ENCODE measurements around the gene SNX5. TPM values are rescaled to one million over a fixed set of nuclear protein-coding genes. Genes with fewer than 3 reads are reported as not detected.

The SNX5 gene
- total and polyA plus RNA-seq, 2 donors (not counting 1 experiment from before 2014, with no cell fraction given): 97.8 to 128 TPM

- no peak overlapping the region for H3K4me3 Mint-ChIP-seq
- no peak overlapping the region for H3K27ac ChIP-seq (ENCODE audit: low read length in 2 of 2)
- H3K9me3 Mint-ChIP-seq (ENCODE audit: insufficient read depth): no peaks in the 10 kb centered on the region
- no peak overlapping the region for H3K4me3 ChIP-seq (ENCODE audit: control extremely low read depth in 1 of 5, extremely low read depth in 1 of 5, insufficient read depth in 1 of 5, low read depth in 2 of 5, low read length in 4 of 5)
- CTCF ChIA-PET: interaction anchor here (1.3 to 10.3 kb wide), 4 partner anchors 28 to 365 kb away, joined by 3 to 159 read pairs (median 8); partner anchors contain the start of gene RRBP1
- ATAC-seq (ENCODE audit: low read depth) (no peak), DNase-seq (no peak)
- H3K9me3 ChIP-seq (ENCODE audit: control extremely low read depth in 1 of 3, control insufficient read depth in 2 of 3, insufficient read depth in 1 of 3, low read length in 2 of 3): peaks cover 0 to 10% (median 3%) of the 10 kb centered on the region in 3 donors
- no peaks in the 10 kb centered on the region for H3K79me2 ChIP-seq (ENCODE audit: control insufficient read depth, insufficient read depth, low read length)
- intact Hi-C loops (cut with micrococcal nuclease): no loop called here
- H2AFZ ChIP-seq (ENCODE audit: insufficient read depth, low read depth, low read length, poor library complexity, severe bottlenecking): no peak overlapping the region
- peaks cover 0 to 3% (median 0%) of the 10 kb centered on the region in 4 experiments for H3K27me3 ChIP-seq (replicated peaks in 1 of 4; ENCODE audit: control extremely low read depth in 1 of 4, control insufficient read depth in 3 of 4, insufficient read depth in 4 of 4, low read length in 3 of 4)
- WGBS (ENCODE audit: insufficient coverage): 67% methylated on average over 4 of the region's 4 CpGs
- H3K27ac Mint-ChIP-seq: no peak overlapping the region
- TF ChIP-seq CTCF (IDR thresholded peaks at IDR 0.05): no peak
- TF ChIP-seq EZH2 (IDR thresholded peaks at IDR 0.05; ENCODE audit: borderline replicate concordance, insufficient read depth, low read depth, low read length, poor library complexity, severe bottlenecking): no peak
- no peaks in the 10 kb centered on the region for H3K36me3 ChIP-seq (replicated peaks in 1 of 2; ENCODE audit: control extremely low read depth in 1 of 2, control insufficient read depth in 1 of 2, extremely low read depth in 1 of 2, insufficient read depth in 2 of 2, low read length in 1 of 2)
- H3K4me1 ChIP-seq (ENCODE audit: control insufficient read depth in 2 of 2, insufficient read depth in 2 of 2, low read length in 2 of 2): peaks cover 34 to 38% of the 10 kb centered on the region in 2 donors
- no peak overlapping the region for H3K9ac ChIP-seq (ENCODE audit: low read length)
- no peaks in the 10 kb centered on the region for H4K20me1 ChIP-seq (ENCODE audit: control insufficient read depth, insufficient read depth, low read length, poor library complexity, severe bottlenecking)
- H3K27me3 Mint-ChIP-seq: peaks cover 18% of the 10 kb centered on the region
- POLR2A ChIA-PET: interaction anchor here (1.0 kb wide), 1 partner anchor 220 kb away, joined by 3 read pairs; the partner anchor contains the start of gene RRBP1
- H3K4me1 Mint-ChIP-seq: peaks cover 37% of the 10 kb centered on the region
- no peak overlapping the region for H3K4me2 ChIP-seq (replicated peaks; ENCODE audit: low read depth, low read length, poor library complexity, severe bottlenecking)
Observed at GRCh38 chr20:17901971-17902370, 66.6 kb downstream of the SNX5 start.

DNA sequence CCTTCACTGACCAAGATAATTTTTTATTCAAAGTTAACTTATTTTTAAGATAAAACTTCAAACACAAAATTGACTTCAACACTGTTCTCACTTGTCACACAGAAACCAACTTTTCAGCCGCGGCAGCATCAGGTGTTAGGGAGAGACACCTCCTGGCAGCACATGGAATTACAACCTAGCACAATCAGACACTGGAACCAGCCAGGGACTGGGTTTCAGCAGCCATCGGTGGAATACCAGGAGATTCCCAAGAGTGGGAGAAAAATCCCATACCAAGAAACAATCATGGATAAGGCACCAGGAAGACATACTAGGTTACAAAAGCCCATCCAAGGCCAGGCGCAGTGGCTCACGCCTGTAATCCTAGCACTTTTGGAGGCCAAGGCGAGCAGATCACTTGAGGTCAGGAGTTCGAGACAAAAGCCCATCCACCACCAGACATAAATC is 70.0 kb downstream of the SNX5 start:
- Histone ChIP-seq H4K20me1 (ENCODE audit: control insufficient read depth, insufficient read depth, low read length, poor library complexity, severe bottlenecking) (no peaks in the 10 kb centered on the region), H3K9me3 (ENCODE audit: control extremely low read depth in 1 of 3, control insufficient read depth in 2 of 3, insufficient read depth in 1 of 3, low read length in 2 of 3) (peaks cover 0 to 4% (median 0%) of the 10 kb centered on the region in 3 donors), H3K27me3 (replicated peaks in 1 of 4; ENCODE audit: control extremely low read depth in 1 of 4, control insufficient read depth in 3 of 4, insufficient read depth in 4 of 4, low read length in 3 of 4) (peaks cover 0 to 4% (median 2%) of the 10 kb centered on the region in 4 experiments), H3K4me1 (ENCODE audit: control insufficient read depth in 2 of 2, insufficient read depth in 2 of 2, low read length in 2 of 2) (peaks cover 47 to 48% of the 10 kb centered on the region in 2 donors), H2AFZ (ENCODE audit: insufficient read depth, low read depth, low read length, poor library complexity, severe bottlenecking) (no peak overlapping the region), H3K27ac (ENCODE audit: low read length in 2 of 2) (no peak overlapping the region), H3K4me2 (replicated peaks; ENCODE audit: low read depth, low read length, poor library complexity, severe bottlenecking) (no peak overlapping the region), H3K79me2 (ENCODE audit: control insufficient read depth, insufficient read depth, low read length) (peaks cover 7% of the 10 kb centered on the region), H3K4me3 (ENCODE audit: control extremely low read depth in 1 of 5, extremely low read depth in 1 of 5, insufficient read depth in 1 of 5, low read depth in 2 of 5, low read length in 4 of 5) (no peak overlapping the region), H3K36me3 (replicated peaks in 1 of 2; ENCODE audit: control extremely low read depth in 1 of 2, control insufficient read depth in 1 of 2, extremely low read depth in 1 of 2, insufficient read depth in 2 of 2, low read length in 1 of 2) (no peaks in the 10 kb centered on the region), H3K9ac (ENCODE audit: low read length) (no peak overlapping the region)
- ChIA-PET CTCF (interaction anchor here (0.8 to 10.3 kb wide), 29 partner anchors 13 to 393 kb away, joined by 3 to 159 read pairs (median 4); partner anchors contain the start of genes DSTN and RRBP1), POLR2A (no interaction called here)
- peak overlapping the region; percentile 0 for H3K27ac Mint-ChIP-seq
- intact Hi-C loops (cut with micrococcal nuclease): loop anchor here (1.0 to 5.0 kb wide), 10 partner anchors 20 to 393 kb away; partner anchors contain the start of genes MGME1, RRBP1 and SNX5
- H3K9me3 Mint-ChIP-seq (ENCODE audit: insufficient read depth): no peaks in the 10 kb centered on the region
- peak; percentile 80 for ATAC-seq (ENCODE audit: low read depth)
- no peak for TF ChIP-seq EZH2 (IDR thresholded peaks at IDR 0.05; ENCODE audit: borderline replicate concordance, insufficient read depth, low read depth, low read length, poor library complexity, severe bottlenecking)
- TF ChIP-seq CTCF (IDR thresholded peaks at IDR 0.05): peak; percentile 98
- peaks cover 46% of the 10 kb centered on the region for H3K4me1 Mint-ChIP-seq
- H3K27me3 Mint-ChIP-seq: peaks cover 21% of the 10 kb centered on the region
- WGBS (ENCODE audit: insufficient coverage): 54% methylated on average over 7 of the region's 7 CpGs
- H3K4me3 Mint-ChIP-seq: no peak overlapping the region
- peak; percentile 78 for DNase-seq
